ENCODE results near the gene SMIM15. TPM values are rescaled to one million over a fixed set of nuclear protein-coding genes. Genes with fewer than 3 reads are reported as not detected.

The SMIM15 gene
- total and polyA plus RNA-seq, 2 of the 13 experiments (the other 11 are each of a cell fraction or from before 2014, with no cell fraction given), result 12.7 to 58.2 TPM

GRCh38 chr5:61160497-61160896 lies 1.8 kb downstream of the SMIM15 start (continued):
- no peak for TF ChIP-seq ZNF629 (CRISPR knock-in tag; conservative IDR thresholded peaks at IDR 0.05)

GRCh38 chr5:61159836-61160235 lies 2.4 kb downstream of the SMIM15 start:
- in situ Hi-C loops (cut with HindIII; ENCODE audit: extremely low pct_ligation_motif_present, low pct_unique_long_range_greater_than_20kb), result no loop called here
- POLR2A ChIA-PET, result no interaction called here
- Histone ChIP-seq H4K20me1 (ENCODE audit: insufficient read depth, low read length) (no peaks in the 10 kb centered on the region), H3K4me3 (replicated peaks in 1 of 3; ENCODE audit: insufficient read depth in 1 of 3, low read depth in 2 of 3, low read length in 3 of 3) (no peak overlapping the region), H3K27ac (ENCODE audit: extremely low read length, insufficient read depth, low read length) (no peak overlapping the region), H3K36me3 (replicated peaks in 1 of 2; ENCODE audit: control insufficient read depth in 1 of 2, insufficient read depth in 2 of 2, low read length in 2 of 2) (peaks cover 3 to 18% of the 10 kb centered on the region in 2 experiments; a peak in 4 of 5 replicates), H3K27me3 (ENCODE audit: control insufficient read depth in 1 of 2, insufficient read depth in 2 of 2, low read length in 2 of 2) (no peaks in the 10 kb centered on the region; a peak in 1 of 5 replicates), H3K9me3 (ENCODE audit: low read length) (no peaks in the 10 kb centered on the region), H2AFZ (ENCODE audit: low read length) (no peak overlapping the region), H3K4me1 (ENCODE audit: insufficient read depth, low read length) (peaks cover 37% of the 10 kb centered on the region), H3K9ac (ENCODE audit: insufficient read depth, low read depth, low read length) (no peak overlapping the region), H3K4me2 (ENCODE audit: low read depth, low read length) (peak overlapping the region; percentile 75), H3K79me2 (ENCODE audit: insufficient read depth, low read length) (peaks cover 42% of the 10 kb centered on the region)
- DNase-seq (ENCODE audit: low spot score) (no peak), FAIRE-seq (no peak), ATAC-seq (no peak)
- intact Hi-C loops (cut with micrococcal nuclease; ENCODE audit: unreplicated experiment), result loop anchor here (5.0 to 10.0 kb wide), 3 partner anchors 103 to 495 kb away; no protein-coding TSS in a partner anchor
- WGBS (ENCODE audit: low lambda C conversion rate), result 92% methylated on average over 4 of the region's 4 CpGs
- TF ChIP-seq KMT2B (CRISPR knock-in tag; IDR thresholded peaks at IDR 0.05) (no peak), HOXA9 (CRISPR knock-in tag; IDR thresholded peaks at IDR 0.05; ENCODE audit: borderline replicate concordance) (no peak), THAP9 (CRISPR knock-in tag; IDR thresholded peaks at IDR 0.05; ENCODE audit: borderline replicate concordance) (no peak), AHR (CRISPR knock-in tag; IDR thresholded peaks at IDR 0.05) (no peak), NFIC (IDR thresholded peaks at IDR 0.05; ENCODE audit: low read length) (no peak), HDAC6 (IDR thresholded peaks at IDR 0.05; ENCODE audit: low read depth, low read length) (no peak), ZNF563 (CRISPR knock-in tag; IDR thresholded peaks at IDR 0.05) (no peak), PHF20 (CRISPR knock-in tag; IDR thresholded peaks at IDR 0.05) (no peak), E2F2 (CRISPR knock-in tag; IDR thresholded peaks at IDR 0.05; ENCODE audit: borderline replicate concordance) (no peak), KDM6A (CRISPR knock-in tag; IDR thresholded peaks at IDR 0.05; ENCODE audit: low read depth) (no peak), CREBL2 (CRISPR knock-in tag; IDR thresholded peaks at IDR 0.05; ENCODE audit: borderline replicate concordance) (no peak), STAG1 (CRISPR knock-in tag; IDR thresholded peaks at IDR 0.05) (no peak), NR2C2 (CRISPR knock-in tag; IDR thresholded peaks at IDR 0.05; ENCODE audit: borderline replicate concordance) (no peak), PRMT3 (CRISPR knock-in tag; IDR thresholded peaks at IDR 0.05; ENCODE audit: borderline replicate concordance, low read depth) (no peak), WIZ (CRISPR knock-in tag; IDR thresholded peaks at IDR 0.05) (no peak), YEATS2 (CRISPR knock-in tag; IDR thresholded peaks at IDR 0.05; ENCODE audit: borderline replicate concordance) (no peak)
- no TSS peak for BruUV-seq (replicated peaks)
- CTCF ChIA-PET (ENCODE audit: low intra/inter-chr PET ratio, low total read pairs), result no interaction called here
